MM.1S (cell line): ENCODE results near the gene CTNNA3.

Source experiments
- EZH2 ChIP-seq: fragments of 300-600 bp; sonication (generic); optimal IDR thresholded peaks from 2 replicates; pipeline ENCODE3; 2017; ENCODE audit warnings: low read depth, mild to moderate bottlenecking, antibody characterized with exemption, low read length, mixed read lengths
- EZH2phosphoT487 ChIP-seq: fragments of 300-600 bp; sonication (generic); IDR thresholded peaks from 2 replicates; pipeline ENCODE4 v1.6.1; 2018; ENCODE audit warnings: antibody characterized with exemption, low read length
- TF ChIP-seq, protein P1 (sequence below): fragments of 300-600 bp; sonication (generic); IDR thresholded peaks from 2 replicates; pipeline ENCODE4 v1.5.1; 2016; ENCODE audit warnings: antibody characterized with exemption, low read length, mixed read lengths

DNA sequence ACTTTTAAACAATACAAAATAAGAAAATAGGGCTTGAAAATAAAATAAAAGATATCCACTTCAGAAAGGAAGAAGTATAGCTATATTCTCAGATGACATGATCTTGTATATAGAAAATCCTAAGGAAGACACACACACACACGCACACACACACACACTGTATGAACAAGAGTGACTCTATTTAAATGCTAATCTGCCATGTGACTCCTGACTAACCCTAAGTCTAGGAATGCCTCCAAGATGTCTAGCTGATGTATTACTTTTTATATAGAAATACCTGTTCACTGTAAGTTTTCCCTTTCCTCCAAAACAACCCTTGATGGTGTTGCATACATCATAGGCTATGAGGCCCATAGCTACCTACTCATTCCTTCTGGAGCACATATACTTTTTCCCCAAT is 943.3 kb downstream of the CTNNA3 start:
- TF ChIP-seq, protein P1, sequence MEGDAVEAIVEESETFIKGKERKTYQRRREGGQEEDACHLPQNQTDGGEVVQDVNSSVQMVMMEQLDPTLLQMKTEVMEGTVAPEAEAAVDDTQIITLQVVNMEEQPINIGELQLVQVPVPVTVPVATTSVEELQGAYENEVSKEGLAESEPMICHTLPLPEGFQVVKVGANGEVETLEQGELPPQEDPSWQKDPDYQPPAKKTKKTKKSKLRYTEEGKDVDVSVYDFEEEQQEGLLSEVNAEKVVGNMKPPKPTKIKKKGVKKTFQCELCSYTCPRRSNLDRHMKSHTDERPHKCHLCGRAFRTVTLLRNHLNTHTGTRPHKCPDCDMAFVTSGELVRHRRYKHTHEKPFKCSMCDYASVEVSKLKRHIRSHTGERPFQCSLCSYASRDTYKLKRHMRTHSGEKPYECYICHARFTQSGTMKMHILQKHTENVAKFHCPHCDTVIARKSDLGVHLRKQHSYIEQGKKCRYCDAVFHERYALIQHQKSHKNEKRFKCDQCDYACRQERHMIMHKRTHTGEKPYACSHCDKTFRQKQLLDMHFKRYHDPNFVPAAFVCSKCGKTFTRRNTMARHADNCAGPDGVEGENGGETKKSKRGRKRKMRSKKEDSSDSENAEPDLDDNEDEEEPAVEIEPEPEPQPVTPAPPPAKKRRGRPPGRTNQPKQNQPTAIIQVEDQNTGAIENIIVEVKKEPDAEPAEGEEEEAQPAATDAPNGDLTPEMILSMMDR: no peak
- TF ChIP-seq EZH2 (no peak), EZH2phosphoT487 (no peak)
